ENCODE measurements around the gene PPCDC.

- TF ChIP-seq CTCF (IDR thresholded peaks at IDR 0.05 in 2 of 3, conservative IDR thresholded peaks at IDR 0.05 in 1 of 3; ENCODE audit: borderline replicate concordance in 1 of 3, insufficient read depth in 1 of 3, low read depth in 2 of 3, low read length in 2 of 3) = no peak
- no peak for TF ChIP-seq REST (IDR thresholded peaks at IDR 0.05; ENCODE audit: low read depth)
- no peak for TF ChIP-seq POLR2A (IDR thresholded peaks at IDR 0.05; ENCODE audit: borderline replicate concordance, extremely low read depth, insufficient read depth, insufficient read length)
Observed at GRCh38 chr15:75067123-75067830, 43.9 kb downstream of the PPCDC start.
